ENCODE measurements around the gene ZNRF3. TPM values are rescaled to one million over a fixed set of nuclear protein-coding genes. Genes with fewer than 3 reads are reported as not detected.

ZNRF3 gene
- total RNA-seq, 1 donor, result 6.9 TPM

- H3K9me3 ChIP-seq (ENCODE audit: low read depth, low read length), result no peaks in the 10 kb centered on the region
- no peaks in the 10 kb centered on the region for H3K79me2 ChIP-seq (ENCODE audit: insufficient read depth, low read length)
- no peaks in the 10 kb centered on the region for H3K27me3 ChIP-seq (ENCODE audit: insufficient read depth, low read length)
- H3K4me1 ChIP-seq (ENCODE audit: insufficient read depth, low read length), result peaks cover 15% of the 10 kb centered on the region
- no peak for DNase-seq (ENCODE audit: insufficient read length, low spot score, missing footprints)
- no peaks in the 10 kb centered on the region for H3K36me3 ChIP-seq (ENCODE audit: insufficient read depth, low read length)
- no peaks in the 10 kb centered on the region for H4K20me1 ChIP-seq (ENCODE audit: insufficient read depth, low read length)
- no peak overlapping the region for H2AFZ ChIP-seq (ENCODE audit: low read length)
- no peak for TF ChIP-seq CTCF (IDR thresholded peaks at IDR 0.05; ENCODE audit: extremely low read depth, low read depth, low read length)
- H3K4me3 ChIP-seq (ENCODE audit: insufficient read depth, low read length), result no peak overlapping the region
- H3K4me2 ChIP-seq (ENCODE audit: insufficient read depth, low read length), result no peak overlapping the region
- H3K27ac ChIP-seq (ENCODE audit: low read depth, low read length), result no peak overlapping the region
These were observed 206.7 kb downstream of the ZNRF3 start for GRCh38 chr22:29090039-29090438.

- Histone ChIP-seq H3K9me3 (ENCODE audit: low read depth, low read length) (no peaks in the 10 kb centered on the region), H3K27ac (ENCODE audit: low read depth, low read length) (no peak overlapping the region), H3K27me3 (ENCODE audit: insufficient read depth, low read length) (no peaks in the 10 kb centered on the region), H2AFZ (ENCODE audit: low read length) (no peak overlapping the region), H3K79me2 (ENCODE audit: insufficient read depth, low read length) (no peaks in the 10 kb centered on the region), H3K36me3 (ENCODE audit: insufficient read depth, low read length) (no peaks in the 10 kb centered on the region), H4K20me1 (ENCODE audit: insufficient read depth, low read length) (no peaks in the 10 kb centered on the region), H3K4me3 (ENCODE audit: insufficient read depth, low read length) (no peak overlapping the region), H3K4me2 (ENCODE audit: insufficient read depth, low read length) (no peak overlapping the region), H3K4me1 (ENCODE audit: insufficient read depth, low read length) (peaks cover 15% of the 10 kb centered on the region)
- no peak for TF ChIP-seq CTCF (IDR thresholded peaks at IDR 0.05; ENCODE audit: extremely low read depth, low read depth, low read length)
- DNase-seq (ENCODE audit: insufficient read length, low spot score, missing footprints), result no peak
These were observed 208.9 kb downstream of the ZNRF3 start for GRCh38 chr22:29092243-29092642.

GRCh38 chr22:29093030-29093429 lies 209.7 kb downstream of the ZNRF3 start:
- H3K9me3 ChIP-seq (ENCODE audit: low read depth, low read length), result no peaks in the 10 kb centered on the region
- H3K27me3 ChIP-seq (ENCODE audit: insufficient read depth, low read length), result no peaks in the 10 kb centered on the region
- H3K36me3 ChIP-seq (ENCODE audit: insufficient read depth, low read length), result no peaks in the 10 kb centered on the region
- no peak overlapping the region for H3K27ac ChIP-seq (ENCODE audit: low read depth, low read length)
- H3K4me3 ChIP-seq (ENCODE audit: insufficient read depth, low read length), result no peak overlapping the region
- H3K4me2 ChIP-seq (ENCODE audit: insufficient read depth, low read length), result no peak overlapping the region
- H3K79me2 ChIP-seq (ENCODE audit: insufficient read depth, low read length), result no peaks in the 10 kb centered on the region
- H4K20me1 ChIP-seq (ENCODE audit: insufficient read depth, low read length), result no peaks in the 10 kb centered on the region
- TF ChIP-seq CTCF (IDR thresholded peaks at IDR 0.05; ENCODE audit: extremely low read depth, low read depth, low read length), result no peak
- no peak for DNase-seq (ENCODE audit: insufficient read length, low spot score, missing footprints)
- H3K4me1 ChIP-seq (ENCODE audit: insufficient read depth, low read length), result peaks cover 15% of the 10 kb centered on the region
- H2AFZ ChIP-seq (ENCODE audit: low read length), result no peak overlapping the region

GRCh38 chr22:29093501-29094300 lies 210.3 kb downstream of the ZNRF3 start:
- H3K4me3 ChIP-seq (ENCODE audit: insufficient read depth, low read length), result peak overlapping the region; percentile 21
- H3K27ac ChIP-seq (ENCODE audit: low read depth, low read length), result no peak overlapping the region
- H3K4me1 ChIP-seq (ENCODE audit: insufficient read depth, low read length), result peaks cover 15% of the 10 kb centered on the region
- peak overlapping the region; percentile 36 for H3K4me2 ChIP-seq (ENCODE audit: insufficient read depth, low read length)
- H3K79me2 ChIP-seq (ENCODE audit: insufficient read depth, low read length), result no peaks in the 10 kb centered on the region
- H3K27me3 ChIP-seq (ENCODE audit: insufficient read depth, low read length), result no peaks in the 10 kb centered on the region
- DNase-seq (ENCODE audit: insufficient read length, low spot score, missing footprints), result peak; percentile 88
- no peaks in the 10 kb centered on the region for H3K9me3 ChIP-seq (ENCODE audit: low read depth, low read length)
- H2AFZ ChIP-seq (ENCODE audit: low read length), result peak overlapping the region; percentile 6
- H4K20me1 ChIP-seq (ENCODE audit: insufficient read depth, low read length), result no peaks in the 10 kb centered on the region
- H3K36me3 ChIP-seq (ENCODE audit: insufficient read depth, low read length), result no peaks in the 10 kb centered on the region
- TF ChIP-seq CTCF (IDR thresholded peaks at IDR 0.05; ENCODE audit: extremely low read depth, low read depth, low read length), result no peak

Data from osteoblast (primary cell).